ENCODE results near the gene C3orf62. TPM values are rescaled to one million over a fixed set of nuclear protein-coding genes. Genes with fewer than 3 reads are reported as not detected.
"Not testable (repeated sequence)": the region's sequence is repeated elsewhere in the genome, so short reads cannot be mapped to it uniquely, and the experiment has no call there.

The C3orf62 gene
- polyA plus RNA-seq, 4 donors: 8.6 to 14.7 (median 12.6) TPM

GRCh38 chr3:49220985-49221563 lies 56.0 kb downstream of the C3orf62 start:
- DNase-seq (ENCODE audit: low read depth in 4 of 4, low spot score in 2 of 4): not testable (repeated sequence)

GRCh38 chr3:49219132-49219531 lies 57.9 kb downstream of the C3orf62 start:
- DNase-seq (ENCODE audit: low read depth in 4 of 4, low spot score in 2 of 4): no peak

Other genes starting within 250 kb of the C3orf62 start
- gene IMPDH2, start 247.8 kb downstream of the C3orf62 start, polyA plus RNA-seq (ENCODE audit: insufficient read length in 4 of 4): 100 to 1,000 TPM; 206 to 227 (median 217) TPM
- 10 to 100 TPM; 77.5 to 97.9 (median 82.8) TPM for gene QRICH1, start 183.2 kb downstream of the C3orf62 start, polyA plus RNA-seq (ENCODE audit: insufficient read length in 4 of 4)
- 100 to 1,000 TPM; 286 to 312 (median 308) TPM for gene QARS1, start 172.5 kb downstream of the C3orf62 start, polyA plus RNA-seq (ENCODE audit: insufficient read length in 4 of 4)
- gene USP19, start 156.4 kb downstream of the C3orf62 start, polyA plus RNA-seq (ENCODE audit: insufficient read length in 4 of 4): 10 to 100 TPM; 55.2 to 63.2 (median 59.1) TPM
- 100 to 1,000 TPM; 362 to 429 (median 394) TPM for gene LAMB2, start 144.2 kb downstream of the C3orf62 start, polyA plus RNA-seq (ENCODE audit: insufficient read length in 4 of 4)
- gene CCDC71, start 110.9 kb downstream of the C3orf62 start, polyA plus RNA-seq (ENCODE audit: insufficient read length in 4 of 4): 10 to 100 TPM; 23.4 to 34.1 (median 27.7) TPM
- gene KLHDC8B, start 105.6 kb downstream of the C3orf62 start, polyA plus RNA-seq (ENCODE audit: insufficient read length in 4 of 4): 10 to 100 TPM; 41.0 to 48.2 (median 47.9) TPM
- 10 to 100 TPM; 54.5 to 77.4 (median 67.3) TPM for gene USP4, start 62.8 kb upstream of the C3orf62 start, polyA plus RNA-seq (ENCODE audit: insufficient read length in 4 of 4)
- gene GPX1, start 81.1 kb upstream of the C3orf62 start, polyA plus RNA-seq (ENCODE audit: insufficient read length in 4 of 4): 100 to 1,000 TPM; 114 to 216 (median 160) TPM
- 100 to 1,000 TPM; 479 to 517 (median 507) TPM for gene RHOA, start 134.7 kb upstream of the C3orf62 start, polyA plus RNA-seq (ENCODE audit: insufficient read length in 4 of 4)
- 10 to 100 TPM; 31.8 to 36.0 (median 35.5) TPM for gene TCTA, start 135.2 kb upstream of the C3orf62 start, polyA plus RNA-seq (ENCODE audit: insufficient read length in 4 of 4)
- gene AMT, start 145.2 kb upstream of the C3orf62 start, polyA plus RNA-seq (ENCODE audit: insufficient read length in 4 of 4): 10 to 100 TPM; 32.4 to 47.9 (median 39.4) TPM
- 10 to 100 TPM; 19.7 to 29.0 (median 22.5) TPM for gene NICN1, start 152.1 kb upstream of the C3orf62 start, polyA plus RNA-seq (ENCODE audit: insufficient read length in 4 of 4)
- 100 to 1,000 TPM in 3 of 4 donors, 10 to 100 TPM in 1; 98.2 to 125 (median 114) TPM for gene DAG1, start 193.0 kb upstream of the C3orf62 start, polyA plus RNA-seq (ENCODE audit: insufficient read length in 4 of 4)

All from left renal cortex interstitium (tissue), 4 donors.